ENCODE results near the gene KCNJ3. TPM values are rescaled to one million over a fixed set of nuclear protein-coding genes. Genes with fewer than 3 reads are reported as not detected.

The KCNJ3 gene
- total RNA-seq, 1 donor from 2014 or later: 1.4 TPM

DNA sequence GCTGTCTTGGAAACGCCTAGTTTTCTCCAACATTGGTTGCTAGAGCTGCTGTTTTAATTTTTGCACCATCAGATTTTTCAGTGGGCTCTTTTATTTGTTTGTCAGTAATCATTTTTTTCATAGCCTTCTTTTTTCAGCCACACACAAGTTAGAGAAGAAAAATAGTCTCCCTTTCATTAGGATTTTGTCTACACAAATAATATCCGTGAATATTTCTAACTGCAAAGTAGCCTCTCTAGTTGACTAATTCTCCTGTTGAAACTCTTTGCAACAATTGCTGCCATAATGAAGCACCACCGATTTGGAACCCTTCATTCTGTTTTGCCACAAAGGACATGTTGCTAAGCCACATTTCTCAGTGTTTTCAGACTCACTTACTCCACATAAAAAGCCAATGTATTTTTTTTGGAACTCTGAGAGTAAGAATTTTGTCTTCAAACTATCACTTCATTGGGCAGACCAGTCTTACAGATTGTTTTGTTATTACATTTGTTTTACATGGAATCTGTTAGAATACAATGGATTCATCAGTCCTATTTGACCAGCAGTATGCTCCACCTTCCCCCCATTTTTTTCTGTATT lies 9.6 kb downstream of the KCNJ3 start:
- DNase-seq (ENCODE audit: low spot score): no peak

DNA sequence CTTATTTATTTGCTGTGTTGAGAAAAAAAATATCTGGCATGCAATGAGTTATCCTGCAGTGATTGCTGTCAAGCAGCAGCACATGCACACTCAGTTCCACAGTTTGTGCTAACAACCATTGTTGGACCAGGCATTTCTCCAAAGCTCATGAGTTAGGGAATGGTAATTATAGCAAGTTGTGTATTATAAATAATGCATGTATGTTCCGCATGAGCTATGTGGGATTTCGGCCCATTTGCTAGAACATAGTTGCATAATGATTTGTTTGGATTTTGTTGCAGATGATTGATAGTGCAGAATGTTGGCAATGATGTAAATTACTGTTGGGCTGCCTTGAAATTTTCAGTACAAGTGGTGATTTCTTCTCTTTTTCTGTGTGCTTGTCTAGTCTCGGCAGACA lies 10.7 kb downstream of the KCNJ3 start:
- no peak for DNase-seq (ENCODE audit: low spot score)

DNA sequence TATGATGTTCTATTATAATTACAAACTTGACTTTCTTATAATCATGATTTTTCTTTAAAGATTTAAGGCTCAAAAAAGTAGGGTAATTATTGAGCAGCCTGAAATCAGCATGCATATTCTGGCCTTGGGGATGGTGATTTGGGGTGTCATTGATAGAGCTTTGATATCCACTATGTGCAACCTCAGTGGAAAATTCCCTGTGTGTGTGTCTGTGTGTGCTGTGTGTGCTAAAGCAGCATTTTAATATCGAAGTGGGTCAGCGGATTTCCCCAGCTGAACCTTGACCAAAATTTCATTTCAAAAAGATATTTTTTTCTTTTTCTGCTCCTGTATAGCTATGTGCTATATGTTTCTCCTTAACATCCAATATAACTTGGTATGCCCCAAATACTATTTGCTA lies 11.6 kb downstream of the KCNJ3 start:
- DNase-seq (ENCODE audit: low spot score): no peak

DNA sequence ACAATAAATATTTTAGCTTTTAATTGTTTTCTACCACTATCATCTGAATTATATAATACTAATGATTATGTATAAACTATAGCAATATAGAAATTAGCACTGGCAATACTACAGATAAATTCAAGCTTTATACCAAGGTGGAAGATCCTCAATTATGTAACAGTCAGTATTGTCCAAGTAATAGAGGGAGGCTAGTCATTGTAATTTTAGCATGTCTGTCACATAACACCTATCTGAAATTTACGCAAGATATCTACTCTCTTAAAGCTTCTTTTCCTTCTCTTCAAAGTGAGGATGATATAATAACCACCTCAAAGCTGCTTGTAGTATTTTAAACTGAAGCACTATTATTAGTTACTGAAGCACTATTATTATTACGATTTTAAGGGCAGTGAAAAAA lies 12.2 kb downstream of the KCNJ3 start:
- no peak for DNase-seq (ENCODE audit: low spot score)

DNA sequence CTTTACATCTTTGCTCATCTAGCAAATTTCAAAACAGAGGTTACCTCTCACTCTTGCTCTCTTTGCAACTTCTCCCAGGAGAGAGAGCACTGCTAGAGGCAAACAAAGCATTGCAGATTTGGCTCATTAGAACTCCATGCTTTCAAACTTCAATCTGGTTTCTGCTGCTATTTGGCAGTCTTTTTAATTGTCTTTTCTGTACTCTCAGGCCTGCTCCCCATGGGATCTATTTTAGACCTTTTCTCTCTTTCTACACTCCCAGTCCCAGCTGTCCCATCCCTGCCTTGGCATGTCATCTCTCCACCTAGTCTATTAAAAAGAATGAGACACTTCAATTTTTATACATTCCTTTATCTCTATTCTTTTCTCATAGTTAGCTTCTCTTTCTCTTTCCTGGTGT lies 15.2 kb downstream of the KCNJ3 start:
- no peak for DNase-seq (ENCODE audit: low spot score)

DNA sequence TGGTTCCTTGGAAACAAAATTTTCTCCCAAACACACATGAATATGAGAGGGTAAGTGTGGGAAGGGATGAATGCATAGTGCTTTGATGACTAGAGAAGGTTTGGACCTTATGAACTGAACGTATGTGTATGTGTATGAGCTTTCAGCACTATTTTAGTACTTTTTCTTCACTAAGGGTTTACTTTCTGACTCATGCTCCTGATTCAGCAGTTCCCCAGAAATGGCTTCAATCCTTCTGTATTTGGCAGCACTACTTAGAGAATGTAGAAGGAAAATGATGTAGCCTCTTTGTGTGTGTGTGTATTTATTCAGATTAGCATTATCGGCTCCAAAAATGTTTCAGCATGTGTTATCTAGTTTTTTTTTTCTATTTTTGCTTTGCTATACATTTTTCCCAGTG lies 22.2 kb downstream of the KCNJ3 start:
- DNase-seq (ENCODE audit: low spot score): no peak

DNA sequence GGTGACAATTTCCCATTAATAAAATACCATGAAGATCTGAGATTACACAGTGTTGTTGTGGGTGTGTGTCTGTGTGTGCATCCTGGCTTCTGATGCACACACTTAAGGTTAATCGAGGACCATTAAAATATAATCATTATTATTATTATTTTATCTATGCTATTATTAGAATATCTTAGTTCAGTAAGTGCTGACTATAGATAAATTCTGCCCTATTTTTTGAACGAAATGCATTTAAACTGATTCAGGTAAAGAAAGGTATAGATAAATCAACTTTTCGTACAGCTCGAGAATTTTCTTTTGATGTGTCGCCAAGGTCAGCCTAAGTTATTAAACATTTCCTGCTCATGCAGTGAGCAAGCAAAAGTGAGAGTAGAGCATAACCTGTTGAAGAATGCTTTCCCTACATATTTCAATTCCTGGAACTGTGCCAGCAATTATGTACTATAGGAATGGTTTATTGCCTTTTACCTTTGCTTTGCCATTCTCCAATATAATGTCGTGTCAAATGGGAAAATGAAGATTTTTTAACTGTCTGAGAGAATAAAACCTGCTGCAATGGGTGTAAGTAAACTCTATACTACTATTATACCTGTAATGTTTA lies 25.8 kb downstream of the KCNJ3 start:
- no peak for DNase-seq (ENCODE audit: low spot score)

DNA sequence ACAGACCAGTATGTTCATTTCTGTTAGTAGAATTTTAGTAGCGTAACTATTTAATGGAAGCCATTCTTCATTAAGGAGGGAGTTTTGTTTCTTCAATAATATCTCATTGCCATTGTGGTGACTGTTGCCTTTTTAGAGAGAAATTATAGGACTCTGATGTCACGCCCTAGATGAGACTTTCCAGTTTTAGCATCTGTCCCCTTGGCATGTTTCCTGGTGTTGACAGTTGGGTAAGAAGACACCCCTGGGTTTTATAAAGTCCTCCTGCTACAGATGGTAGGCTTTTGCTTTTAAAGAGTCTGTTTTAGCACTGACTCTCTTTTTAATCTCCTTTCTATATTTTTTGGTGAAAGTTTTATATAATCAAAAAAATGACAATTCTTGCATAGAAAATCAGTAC lies 41.9 kb downstream of the KCNJ3 start:
- no peak for DNase-seq (ENCODE audit: low spot score)

DNA sequence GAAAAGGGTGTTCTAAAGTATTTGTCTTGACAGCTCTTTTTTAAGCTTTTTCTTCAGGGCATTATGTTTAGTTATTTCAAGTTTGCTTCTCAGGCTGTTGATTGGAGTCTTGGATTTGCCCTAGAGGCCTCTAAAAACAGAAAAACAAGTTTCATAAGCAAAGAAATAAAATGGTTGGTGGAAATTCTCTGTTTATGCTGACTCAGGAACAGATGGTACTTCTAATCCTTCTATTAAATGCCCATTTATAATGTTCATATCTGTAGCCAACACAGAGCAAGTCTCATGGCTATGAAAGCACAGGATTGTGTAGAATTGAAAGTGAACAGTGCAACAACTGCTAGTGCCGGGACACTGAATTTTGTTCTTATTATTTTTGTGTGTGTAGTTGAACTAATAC lies 60.4 kb downstream of the KCNJ3 start:
- DNase-seq (ENCODE audit: low spot score): no peak

DNA sequence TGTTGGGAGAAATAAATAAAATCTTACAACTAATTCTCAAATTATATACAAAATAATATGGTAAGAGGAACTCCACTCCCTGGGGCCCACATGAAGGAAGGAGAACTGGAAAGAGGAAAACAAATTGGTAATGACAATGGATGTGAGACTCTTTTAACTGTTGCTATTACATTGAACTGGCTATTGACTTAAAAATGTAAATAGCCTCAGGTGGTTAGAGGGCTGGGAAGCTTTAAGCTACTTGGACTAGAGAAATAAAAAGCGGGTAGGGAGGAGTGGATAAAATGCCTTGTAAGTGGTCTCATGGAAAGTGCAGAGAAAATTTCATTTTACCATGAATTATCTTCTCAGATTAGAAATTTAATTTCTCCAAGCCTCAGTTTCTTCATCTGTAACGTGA lies 64.1 kb downstream of the KCNJ3 start:
- no peak for DNase-seq (ENCODE audit: low spot score)

DNA sequence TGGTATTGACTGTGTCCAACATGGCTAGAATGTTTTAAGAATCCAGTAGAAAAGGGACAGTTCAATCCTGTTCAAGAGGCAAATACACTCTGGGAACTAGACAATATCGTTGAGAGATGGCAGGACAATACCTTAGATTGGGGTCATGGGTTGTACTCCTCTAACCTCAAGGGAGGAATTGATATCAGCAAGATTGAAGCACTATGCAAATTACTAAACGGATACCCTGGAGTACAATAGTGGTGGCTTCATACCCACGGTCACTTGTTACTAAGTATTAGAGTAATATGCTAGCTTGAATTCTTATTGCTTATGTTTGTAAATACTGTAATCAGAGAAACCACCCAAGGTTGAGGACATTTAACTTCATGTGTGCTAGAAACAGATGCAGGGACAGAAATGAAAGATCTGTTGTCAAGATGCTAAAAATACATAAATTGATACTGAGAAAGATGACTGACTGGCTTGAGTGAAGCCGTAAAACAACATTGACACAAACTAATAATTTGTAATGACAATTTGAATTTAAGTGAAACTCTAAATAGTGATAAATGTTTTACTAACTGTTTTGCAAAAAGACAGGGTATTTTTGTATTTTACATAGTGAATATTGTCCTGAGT lies 73.3 kb downstream of the KCNJ3 start:
- DNase-seq (ENCODE audit: low spot score): no peak

DNA sequence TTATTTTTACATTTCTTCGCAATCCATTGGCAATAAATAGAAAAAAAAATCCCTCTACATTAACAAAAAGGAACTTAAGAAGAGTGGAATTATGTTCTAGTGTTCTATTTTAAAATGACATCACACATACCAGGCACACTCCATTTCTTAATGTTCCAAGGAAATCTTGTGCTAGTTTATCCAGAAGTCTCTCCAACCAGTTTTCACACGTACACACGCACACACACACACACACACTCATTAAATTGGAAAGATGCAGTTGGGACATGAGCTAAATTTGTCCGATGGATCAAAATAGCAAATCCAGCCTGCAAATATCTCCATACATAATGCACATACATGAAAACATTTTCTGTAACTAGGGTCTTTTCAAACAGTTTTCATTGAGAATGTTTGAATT lies 78.3 kb downstream of the KCNJ3 start:
- DNase-seq (ENCODE audit: low spot score): no peak

DNA sequence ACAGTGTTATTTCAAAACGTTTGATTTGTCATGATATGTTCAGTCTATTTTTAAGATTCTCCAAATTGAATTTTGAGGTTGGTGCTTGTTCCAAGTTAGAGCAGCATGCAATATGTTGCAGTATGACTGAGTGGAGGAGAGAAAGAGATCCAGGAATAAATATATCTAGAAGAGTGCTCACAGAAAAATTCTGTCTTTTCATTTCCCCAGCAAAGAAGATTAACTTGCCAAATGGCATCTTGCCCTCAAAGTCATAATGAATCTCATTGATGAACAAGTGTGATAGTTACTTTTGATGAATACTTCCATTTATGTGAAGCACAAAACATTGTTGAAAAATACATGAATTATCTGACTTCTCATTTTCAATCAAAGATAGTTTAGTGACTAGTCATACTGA lies 95.9 kb downstream of the KCNJ3 start:
- no peak for DNase-seq (ENCODE audit: low spot score)

DNA sequence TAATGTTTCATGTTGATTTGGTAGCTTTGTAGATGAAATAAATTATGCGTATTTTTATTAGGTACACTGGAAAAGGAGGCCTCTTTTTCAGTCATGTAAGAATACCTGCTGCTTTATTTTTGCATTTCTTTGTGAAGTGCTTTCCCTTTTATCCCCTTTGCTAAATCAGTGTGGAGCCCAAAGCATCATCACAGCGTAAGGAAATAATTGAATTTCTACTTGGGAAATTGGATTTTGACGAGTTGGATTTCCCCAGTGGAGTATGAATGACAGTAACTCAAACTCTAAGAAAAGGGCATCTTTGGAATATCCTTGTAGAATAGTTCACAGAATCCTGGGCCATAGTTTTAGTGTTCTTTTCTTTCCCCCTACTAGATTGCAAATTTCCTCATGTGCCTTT lies 97.2 kb downstream of the KCNJ3 start:
- DNase-seq (ENCODE audit: low spot score): no peak

DNA sequence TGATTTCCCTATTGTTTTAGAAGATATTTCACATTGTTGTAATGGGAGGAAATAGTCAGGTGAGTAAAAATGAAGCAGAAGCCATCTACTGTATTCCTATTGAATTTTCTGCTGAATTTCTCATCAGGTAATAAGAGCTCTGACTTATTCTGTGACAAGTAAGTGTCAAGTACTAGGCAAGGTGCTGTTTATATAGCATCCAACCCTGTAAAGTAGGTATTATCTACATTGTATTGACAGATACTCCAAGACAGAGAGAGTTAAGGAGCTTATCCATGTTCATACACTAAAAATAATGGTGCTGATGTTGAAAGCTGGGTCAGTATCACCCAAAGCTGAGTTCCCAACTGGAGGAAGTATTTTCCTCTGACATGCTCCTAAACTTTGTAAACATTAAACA lies 106.0 kb downstream of the KCNJ3 start:
- DNase-seq (ENCODE audit: low spot score): no peak

DNA sequence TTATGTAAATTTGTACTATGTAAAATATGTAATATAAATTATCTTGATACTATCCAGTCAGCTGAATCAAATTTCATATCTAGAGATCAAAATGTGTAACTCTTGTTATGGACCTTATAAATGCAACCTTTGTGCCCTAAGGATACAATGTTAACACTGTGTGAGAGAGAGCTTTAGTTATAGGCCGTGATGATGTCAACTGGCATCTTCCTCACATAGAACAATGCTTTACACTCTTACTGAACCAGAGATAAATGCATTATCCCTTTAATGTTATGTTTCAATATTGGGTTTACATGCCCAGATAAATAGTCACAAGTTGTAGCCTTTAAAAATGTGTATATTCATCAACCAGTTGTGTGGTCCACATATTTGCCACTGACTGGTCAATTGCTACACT lies 115.1 kb downstream of the KCNJ3 start:
- no peak for DNase-seq (ENCODE audit: low spot score)

DNA sequence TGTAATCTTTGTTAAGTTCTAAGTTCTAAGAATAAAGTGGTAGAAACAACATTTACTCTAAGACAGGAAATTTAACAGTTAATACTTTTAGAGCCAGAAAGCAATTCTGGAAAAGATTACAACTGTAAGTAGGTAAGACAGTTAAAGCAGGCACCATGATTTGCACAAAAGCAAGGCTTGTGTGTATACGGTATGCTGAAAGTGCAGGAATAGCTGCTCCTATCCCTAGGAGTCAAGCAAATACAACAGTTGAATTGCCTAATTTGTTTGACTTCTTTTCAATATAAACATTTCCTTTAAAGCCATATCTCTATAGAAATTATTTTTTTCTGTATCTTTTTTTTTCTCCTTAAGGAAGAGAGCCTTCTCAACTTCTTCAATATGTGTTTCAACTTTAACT lies 116.4 kb downstream of the KCNJ3 start:
- no peak for DNase-seq (ENCODE audit: low spot score)

DNA sequence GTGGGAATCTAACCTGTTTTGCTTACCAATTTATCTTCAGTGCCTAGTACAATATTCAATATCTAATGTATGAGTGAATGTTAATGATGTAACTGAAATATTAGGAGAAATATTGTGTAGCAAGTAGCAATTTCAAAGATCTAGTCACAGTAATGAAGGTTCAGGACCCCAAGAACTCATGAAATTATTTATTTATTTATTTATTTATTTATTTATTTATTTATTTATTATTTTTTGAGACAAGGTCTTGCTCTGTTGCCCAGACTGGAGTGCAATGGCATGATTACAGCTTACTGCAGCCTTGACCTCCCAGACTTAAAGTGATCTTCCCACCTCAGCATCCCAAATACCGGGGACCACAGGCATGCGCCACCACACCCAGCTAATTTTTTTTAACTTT lies 126.9 kb downstream of the KCNJ3 start:
- DNase-seq (ENCODE audit: low spot score): no peak

DNA sequence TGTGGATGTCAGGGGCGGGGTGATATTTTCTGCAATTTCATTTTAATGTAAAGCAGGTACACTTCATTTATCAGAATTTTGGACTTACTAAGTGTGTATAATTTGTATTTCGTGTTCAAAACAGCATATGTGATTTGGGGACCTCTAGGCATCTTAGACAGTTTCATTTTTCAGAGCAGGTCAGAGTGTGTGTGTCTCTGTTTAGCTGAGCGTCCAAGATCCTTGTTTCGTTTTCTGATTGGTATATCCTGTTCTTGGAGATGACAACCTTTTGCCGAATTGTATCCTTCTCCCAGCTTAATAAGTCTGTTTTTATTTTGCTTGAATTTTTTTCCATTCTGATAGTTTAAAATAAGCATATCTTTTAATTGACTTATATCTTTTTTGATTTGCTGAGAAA lies 128.3 kb downstream of the KCNJ3 start:
- no peak for DNase-seq (ENCODE audit: low spot score)

DNA sequence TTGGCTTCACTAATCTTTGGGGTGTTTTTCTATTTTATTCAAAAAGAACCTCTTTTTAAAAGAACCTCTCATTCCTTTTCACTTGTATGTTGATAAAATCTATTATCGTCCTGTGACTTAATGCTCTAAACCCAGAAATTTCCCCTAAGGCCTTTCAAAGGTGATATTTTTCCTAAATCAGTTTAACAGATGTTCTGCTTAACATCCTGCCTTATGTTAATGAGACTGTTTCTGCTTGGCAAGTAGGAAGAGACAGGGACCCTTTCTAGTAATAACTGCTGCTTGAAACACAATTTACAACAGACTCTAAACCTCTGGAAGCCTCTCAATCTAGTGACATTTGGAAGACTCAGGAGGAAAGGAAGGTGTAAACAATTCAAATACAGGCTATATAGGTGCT lies 128.8 kb downstream of the KCNJ3 start:
- DNase-seq (ENCODE audit: low spot score): no peak

DNA sequence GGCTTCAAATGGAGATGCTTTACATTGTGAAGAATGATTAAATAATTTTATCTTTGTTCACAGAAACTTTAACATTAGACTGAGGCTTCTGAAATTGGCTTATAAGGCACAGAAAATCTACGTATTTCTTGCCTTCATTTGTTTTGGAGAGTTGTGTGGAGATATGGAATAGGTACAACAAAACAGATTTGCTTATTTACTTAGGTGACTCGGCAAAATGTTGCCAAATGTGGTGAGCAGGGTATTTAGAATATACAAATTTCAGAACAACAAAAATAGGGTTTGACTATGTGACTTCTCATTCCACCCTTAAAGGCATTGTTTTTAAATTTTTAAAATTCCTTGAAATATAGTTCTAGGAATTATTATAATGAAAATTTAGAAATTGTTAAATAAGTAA lies 134.2 kb downstream of the KCNJ3 start:
- DNase-seq (ENCODE audit: low spot score): no peak

DNA sequence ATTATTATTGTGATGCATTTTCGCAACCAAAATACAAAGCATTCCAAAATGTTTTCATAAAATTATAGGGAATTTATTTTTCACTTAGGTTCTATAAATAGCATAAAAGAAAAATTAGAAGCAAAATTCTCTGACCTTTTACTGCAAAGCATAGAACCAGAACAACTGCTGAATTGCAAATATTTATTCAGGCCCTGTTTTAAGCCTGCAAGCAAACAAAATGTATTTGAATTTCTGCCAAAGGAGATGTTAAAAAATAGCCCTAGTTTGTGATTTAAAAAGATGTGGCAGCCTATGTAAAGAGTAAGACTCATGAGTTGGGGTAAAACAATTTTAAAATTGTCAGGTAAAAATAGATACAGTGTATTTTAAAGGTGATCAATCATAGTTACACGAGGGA lies 138.1 kb downstream of the KCNJ3 start:
- no peak for DNase-seq (ENCODE audit: low spot score)

DNA sequence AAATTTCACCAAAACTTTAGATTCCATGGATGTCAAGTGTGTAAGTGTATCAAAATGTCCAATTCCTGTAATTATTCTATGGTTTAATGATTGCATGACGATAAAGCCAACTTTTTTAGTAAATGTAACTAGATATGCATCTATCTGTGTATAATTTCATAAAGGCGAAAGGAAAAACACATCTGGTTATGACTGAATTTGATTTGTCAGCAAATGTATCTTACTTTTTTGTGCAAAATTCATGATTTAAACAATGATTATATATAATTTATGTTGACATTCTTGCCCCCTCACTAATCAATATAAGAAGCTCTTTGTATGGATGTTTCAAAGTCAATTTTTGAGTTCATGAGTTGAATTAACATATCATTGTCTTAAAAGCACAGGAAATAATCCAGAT lies 138.5 kb downstream of the KCNJ3 start:
- DNase-seq (ENCODE audit: low spot score): no peak

DNA sequence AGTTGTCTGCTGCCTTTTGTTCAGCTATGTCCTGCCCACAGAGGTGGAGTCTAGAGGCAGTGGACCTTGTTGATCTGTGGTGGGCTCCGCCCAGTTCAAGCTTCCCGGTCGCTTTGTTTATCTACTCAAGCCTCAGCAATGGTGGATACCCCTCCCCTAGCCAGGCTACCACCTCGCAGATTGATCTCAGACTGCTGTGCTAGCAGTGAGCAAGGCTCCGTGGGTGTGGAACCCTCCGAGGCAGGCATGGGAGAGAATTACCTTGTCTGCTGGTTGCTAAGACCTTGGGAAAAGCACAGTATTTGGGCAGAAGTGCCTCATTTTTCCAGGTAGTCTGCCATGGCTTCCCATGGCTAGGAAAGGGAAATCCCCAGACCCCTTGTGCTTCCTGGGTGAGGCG lies 146.0 kb downstream of the KCNJ3 start:
- DNase-seq (ENCODE audit: low spot score): no peak
